Measurements from ENCODE around the gene SPATA13.

The SPATA13 gene

GRCh38 chr13:24141333-24141910 is 19.1 kb upstream of the SPATA13 start:
- no peak for DNase-seq (ENCODE audit: low read depth)

GRCh38 chr13:24142453-24142852 is 18.1 kb upstream of the SPATA13 start:
- DNase-seq (ENCODE audit: low read depth): no peak

DNA sequence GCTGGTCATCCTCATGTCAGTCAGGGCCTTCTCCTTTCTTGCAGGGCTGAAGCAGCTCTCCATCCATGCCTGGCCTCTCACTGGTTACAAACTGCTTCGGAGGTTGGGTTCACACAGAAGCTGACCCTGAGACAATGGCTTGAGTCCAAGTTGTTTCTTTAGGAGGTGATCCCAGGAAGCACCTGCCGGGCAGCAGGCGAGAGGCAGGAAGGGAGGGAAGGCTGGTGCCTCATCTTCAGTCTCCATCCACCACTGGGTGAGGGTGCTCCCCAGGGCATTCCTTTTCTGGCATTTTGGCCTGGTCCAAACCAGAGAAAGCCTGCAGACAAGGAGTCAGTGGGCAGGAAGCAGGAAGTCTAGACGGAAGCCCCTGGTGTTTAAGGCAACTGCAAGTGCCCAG is 17.6 kb upstream of the SPATA13 start:
- DNase-seq (ENCODE audit: low read depth): no peak

GRCh38 chr13:24145240-24145639 is 15.3 kb upstream of the SPATA13 start:
- no peak for DNase-seq (ENCODE audit: low read depth)

- no peak for DNase-seq (ENCODE audit: low read depth)
Measured at GRCh38 chr13:24145674-24146073, 14.8 kb upstream of the SPATA13 start.

DNA sequence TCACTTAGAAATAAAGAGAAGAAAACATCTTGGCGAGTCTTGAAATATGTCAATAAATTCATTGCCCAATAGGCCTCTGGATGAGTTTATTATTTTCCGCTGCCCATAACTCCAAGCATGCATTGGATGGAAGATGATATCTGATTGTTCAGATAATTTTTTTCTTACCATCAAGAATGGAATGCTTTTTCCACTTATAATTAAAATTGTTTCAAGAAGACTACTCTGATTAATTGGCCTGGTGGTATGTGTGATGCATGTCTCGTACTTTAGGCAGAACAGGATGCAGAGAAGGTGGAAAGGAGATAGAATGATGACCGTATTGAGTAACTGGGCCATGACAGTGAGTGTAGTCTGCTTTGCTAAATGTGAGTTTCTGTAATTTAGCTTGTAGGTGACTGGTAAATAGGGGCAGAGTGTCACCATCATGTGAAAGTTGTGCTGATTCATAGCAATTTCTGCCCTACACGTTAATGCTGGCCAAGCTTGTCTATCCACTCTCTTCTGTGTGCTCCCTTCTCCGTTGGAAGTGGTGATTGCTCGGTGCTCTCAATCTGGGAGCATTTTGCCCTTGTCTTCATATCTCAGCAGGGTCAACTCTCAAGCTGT is 13.5 kb upstream of the SPATA13 start:
- DNase-seq (ENCODE audit: low read depth): no peak

DNA sequence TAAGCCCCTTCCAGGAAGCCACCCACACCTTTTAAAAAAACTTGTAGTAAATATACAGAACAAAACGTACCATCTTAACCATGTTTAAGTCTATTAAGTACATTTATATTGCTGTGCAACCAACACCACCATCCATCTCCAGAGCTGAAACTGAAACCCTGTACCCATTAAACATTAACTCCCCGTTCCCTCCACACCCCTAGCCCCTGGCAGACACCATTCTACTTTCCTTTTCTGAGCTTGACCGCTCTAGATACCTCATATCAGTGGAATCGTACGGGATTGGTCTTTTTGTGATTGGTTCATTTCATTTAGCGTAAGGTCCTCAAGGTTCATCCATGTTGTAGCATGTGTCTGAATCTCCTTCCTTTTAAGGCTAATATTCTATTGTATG is 13.0 kb upstream of the SPATA13 start:
- no peak for DNase-seq (ENCODE audit: low read depth)

DNA sequence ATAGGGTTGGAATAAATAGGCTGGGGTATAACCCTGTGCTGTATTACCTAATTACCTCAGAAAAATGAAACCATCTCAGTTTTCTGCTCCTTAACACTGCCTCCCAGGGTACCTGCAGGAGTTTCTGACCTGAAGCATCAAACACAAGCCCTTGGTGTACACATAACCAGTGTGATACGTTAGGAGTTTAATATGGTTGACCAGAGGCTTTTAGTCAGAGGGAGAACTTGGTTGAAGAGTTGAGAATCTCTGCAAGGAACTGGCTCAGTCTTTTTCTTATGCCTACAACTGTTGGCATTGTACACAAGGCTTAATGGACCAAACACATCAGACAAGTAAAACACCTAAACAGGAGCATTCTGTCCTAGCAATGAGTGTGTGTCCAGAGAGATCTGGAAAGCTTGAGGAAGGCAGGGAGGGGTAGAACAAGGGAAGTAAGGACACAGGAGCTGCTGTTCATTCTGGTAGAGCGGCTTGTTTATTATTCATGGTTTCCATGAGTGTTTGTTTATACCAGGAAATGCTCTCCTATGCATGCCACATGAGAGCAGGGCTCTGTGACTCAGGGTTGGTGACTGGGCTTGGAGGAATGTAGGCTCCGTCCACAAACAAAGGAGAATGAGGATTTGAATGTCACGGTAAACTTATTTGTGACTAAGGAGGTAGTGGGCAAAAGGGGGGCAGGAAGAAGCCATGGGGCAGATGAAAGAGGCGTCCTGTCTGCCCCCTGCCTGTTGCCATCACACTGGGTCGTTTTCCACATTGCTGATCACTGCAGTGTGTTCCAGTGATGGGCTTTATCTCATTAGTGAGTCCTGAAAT is 11.9 kb upstream of the SPATA13 start:
- DNase-seq (ENCODE audit: low read depth): peak; percentile 85

DNA sequence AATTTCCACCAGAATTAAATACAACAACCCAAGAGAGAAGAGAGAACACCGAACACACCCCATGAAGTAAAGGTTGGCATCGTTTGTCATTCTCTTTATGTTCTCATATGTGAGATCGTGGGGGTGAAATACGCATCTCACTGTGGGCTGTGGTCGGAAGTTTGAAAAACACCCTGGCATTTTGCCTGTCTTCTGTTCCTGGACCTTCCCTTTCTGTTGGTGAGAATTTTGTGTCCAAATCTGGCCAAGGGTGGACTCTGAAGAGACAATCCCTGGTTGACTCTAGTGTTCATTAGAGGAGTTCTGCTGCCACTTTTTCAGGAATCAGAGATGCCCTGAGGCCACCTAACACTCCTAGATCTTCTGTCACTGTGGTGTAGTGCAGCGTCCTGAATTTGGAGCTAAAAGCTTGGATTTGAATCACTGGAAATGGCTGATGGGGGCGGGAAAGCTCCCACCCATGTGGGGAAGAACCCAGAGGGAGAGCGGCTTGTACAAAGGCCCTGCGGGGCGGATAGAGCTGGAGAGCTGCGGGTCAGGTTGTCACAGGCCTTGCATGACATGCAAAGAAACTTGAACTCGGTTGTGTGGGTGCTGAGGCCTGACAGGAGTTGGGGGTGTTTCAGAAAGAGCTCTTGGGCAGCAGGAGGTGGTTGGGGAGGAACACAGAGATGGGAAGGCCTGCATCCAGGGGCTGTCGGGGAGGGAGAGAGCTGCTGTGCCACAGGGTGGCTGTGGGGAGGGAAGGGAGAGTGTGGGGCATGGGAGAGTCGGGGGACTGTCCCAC is 11.1 kb upstream of the SPATA13 start:
- no peak for DNase-seq (ENCODE audit: low read depth)

DNA sequence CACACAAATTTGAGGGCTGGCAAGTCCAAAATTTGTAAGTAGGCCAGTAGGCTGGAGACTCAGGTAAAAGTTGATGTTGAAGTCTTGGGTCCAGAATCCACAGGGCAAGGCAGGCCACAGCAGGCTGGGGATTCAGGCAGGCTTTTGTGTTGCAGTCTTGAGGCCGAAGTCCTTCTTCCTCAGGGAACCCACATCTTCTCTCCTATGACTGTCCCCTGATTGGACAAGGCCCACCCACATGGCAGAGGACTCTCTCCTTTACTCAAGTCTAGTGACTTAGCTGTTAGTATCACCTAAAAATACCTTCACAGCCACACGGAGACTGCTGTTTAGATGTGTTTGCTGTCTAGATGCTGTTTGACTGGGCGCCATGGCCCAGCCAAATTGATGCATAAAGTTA is 9.9 kb upstream of the SPATA13 start:
- DNase-seq (ENCODE audit: low read depth): no peak

- DNase-seq (ENCODE audit: low read depth): no peak
Measured at GRCh38 chr13:24151864-24152263, 8.7 kb upstream of the SPATA13 start.

GRCh38 chr13:24152292-24153214 is 8.0 kb upstream of the SPATA13 start:
- DNase-seq (ENCODE audit: low read depth): no peak

- no peak for DNase-seq (ENCODE audit: low read depth)
Measured at GRCh38 chr13:24153347-24153746, 7.2 kb upstream of the SPATA13 start.

- no peak for DNase-seq (ENCODE audit: low read depth)
Measured at GRCh38 chr13:24153979-24154701, 6.4 kb upstream of the SPATA13 start.

GRCh38 chr13:24159357-24159756 is 1.2 kb upstream of the SPATA13 start:
- DNase-seq (ENCODE audit: low read depth): no peak

DNA sequence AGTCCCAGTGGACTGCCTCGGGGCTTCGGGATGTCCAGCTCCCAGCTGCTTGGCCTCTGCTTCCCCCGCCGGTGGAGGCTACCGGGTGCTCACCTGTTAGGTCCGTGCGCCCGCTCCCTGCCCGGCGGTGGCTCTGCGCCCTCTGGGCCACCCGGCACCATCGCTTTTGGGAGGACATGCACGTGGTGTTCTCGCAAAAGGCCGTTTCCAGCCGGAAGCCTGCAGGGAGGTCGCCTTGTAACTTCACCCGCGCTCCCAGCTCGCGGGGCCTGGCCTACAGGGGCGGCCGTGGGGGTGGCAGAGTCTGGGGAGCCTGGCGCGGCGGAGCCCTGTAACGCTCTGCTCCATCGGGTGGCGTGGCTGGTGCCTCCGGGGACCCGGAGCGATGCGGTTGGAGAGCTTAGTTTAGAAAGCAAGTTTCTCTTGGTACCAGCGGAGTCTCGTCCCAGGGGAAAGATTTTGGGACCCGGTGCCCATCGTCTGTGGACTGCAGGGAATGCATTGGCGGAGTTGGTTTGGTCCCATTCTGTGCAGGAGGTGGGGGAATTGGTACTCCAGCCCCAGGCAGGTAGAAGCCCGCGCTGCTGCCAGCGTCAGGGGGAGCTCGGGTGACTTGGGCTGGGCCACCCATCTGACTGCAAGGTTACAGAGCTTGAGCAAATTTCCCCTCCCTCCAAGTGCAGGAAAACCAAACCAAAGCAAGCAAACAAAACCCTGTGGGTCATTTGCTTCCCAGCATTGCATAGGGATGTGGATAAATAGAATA is 673 bp downstream of the SPATA13 start:
- DNase-seq (ENCODE audit: low read depth): no peak

GRCh38 chr13:24161980-24162525 is 1.5 kb downstream of the SPATA13 start:
- DNase-seq (ENCODE audit: low read depth): no peak

GRCh38 chr13:24162604-24163003 is 2.1 kb downstream of the SPATA13 start:
- no peak for DNase-seq (ENCODE audit: low read depth)

GRCh38 chr13:24165746-24166145 is 5.2 kb downstream of the SPATA13 start:
- DNase-seq (ENCODE audit: low read depth): no peak

- DNase-seq (ENCODE audit: low read depth): no peak
Measured at GRCh38 chr13:24166561-24166960, 6.0 kb downstream of the SPATA13 start.
